ENCODE results near the gene PRKG1. TPM values are rescaled to one million over a fixed set of nuclear protein-coding genes. Genes with fewer than 3 reads are reported as not detected.

The PRKG1 gene
- total RNA-seq, 1 experiment from 2014 or later = 16.5 TPM

GRCh38 chr10:51852297-51852696, 778.0 kb downstream of the PRKG1 start:
- Mint-ChIP-seq H3K27ac (no peak overlapping the region), H3K9me3 (peaks cover 20% of the 10 kb centered on the region), H3K4me1 (peaks cover 18% of the 10 kb centered on the region), H3K4me3 (no peak overlapping the region), H3K27me3 (ENCODE audit: low read depth) (peaks cover 25% of the 10 kb centered on the region), H3K36me3 (peaks cover 18% of the 10 kb centered on the region)
- CTCF ChIA-PET = no interaction called here
- TF ChIP-seq PREB (CRISPR knock-in tag; IDR thresholded peaks at IDR 0.05; ENCODE audit: borderline replicate concordance) (no peak), ESRRA (CRISPR knock-in tag; IDR thresholded peaks at IDR 0.05; ENCODE audit: borderline replicate concordance) (no peak), ZNF396 (CRISPR knock-in tag; IDR thresholded peaks at IDR 0.05; ENCODE audit: borderline replicate concordance) (no peak), HMGXB4 (CRISPR knock-in tag; IDR thresholded peaks at IDR 0.05) (no peak), CREB1 (CRISPR knock-in tag; IDR thresholded peaks at IDR 0.05) (no peak), TEAD4 (CRISPR knock-in tag; IDR thresholded peaks at IDR 0.05) (no peak), NFATC4 (CRISPR knock-in tag; IDR thresholded peaks at IDR 0.05) (no peak), ZBTB43 (CRISPR knock-in tag; IDR thresholded peaks at IDR 0.05) (no peak), USF1 (CRISPR knock-in tag; IDR thresholded peaks at IDR 0.05) (no peak), GTF2I (CRISPR knock-in tag; conservative IDR thresholded peaks at IDR 0.05) (no peak), CBFB (CRISPR knock-in tag; IDR thresholded peaks at IDR 0.05; ENCODE audit: low read depth) (no peak), STAT6 (CRISPR knock-in tag; conservative IDR thresholded peaks at IDR 0.05; ENCODE audit: low read depth) (no peak), CTCF (IDR thresholded peaks at IDR 0.05) (no peak)
- POLR2A ChIA-PET = no interaction called here
- no peak for ATAC-seq
- no peak for DNase-seq (ENCODE audit: low spot score)

- H3K4me3 Mint-ChIP-seq = no peak overlapping the region; the same call in 1 of the 2 replicates
- TF ChIP-seq USF1 (CRISPR knock-in tag; IDR thresholded peaks at IDR 0.05) = no peak
- peak; percentile 60; the same call in 1 of the 2 replicates for TF ChIP-seq ZNF423 (CRISPR knock-in tag; IDR thresholded peaks at IDR 0.05)
- no peak for DNase-seq (ENCODE audit: low spot score)
- H3K9me3 Mint-ChIP-seq = peaks cover 14% of the 10 kb centered on the region
- POLR2A ChIA-PET = no interaction called here
- CTCF ChIA-PET = no interaction called here
- H3K27ac Mint-ChIP-seq = no peak overlapping the region
- H3K4me1 Mint-ChIP-seq = peaks cover 10% of the 10 kb centered on the region
- H3K27me3 Mint-ChIP-seq (ENCODE audit: low read depth) = peaks cover 46% of the 10 kb centered on the region
- peaks cover 13% of the 10 kb centered on the region for H3K36me3 Mint-ChIP-seq
- ATAC-seq = peak; percentile 79
These were observed 783.0 kb downstream of the PRKG1 start for GRCh38 chr10:51857305-51857704.

All from WTC11 (cell line).